ENCODE results near the gene PRKCE.

Gene PRKCE

DNA sequence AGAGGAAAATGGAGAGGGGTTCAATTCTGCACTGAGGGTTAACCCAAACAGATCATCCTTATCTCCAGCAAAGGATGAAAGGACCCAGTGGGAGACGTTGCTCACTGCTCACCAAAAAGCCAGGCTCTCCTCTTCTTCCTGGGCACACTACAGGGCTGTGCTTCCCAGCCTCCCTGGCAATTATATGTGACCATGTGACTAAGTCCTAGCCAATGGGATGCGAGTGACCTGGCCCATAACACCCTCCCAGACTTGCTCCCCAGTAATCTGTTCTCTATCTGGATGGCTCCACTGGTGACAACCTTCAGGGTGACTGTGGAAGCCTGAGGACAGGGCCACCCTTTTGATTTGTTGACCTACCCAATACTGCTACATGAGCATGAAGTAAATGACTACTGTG lies 10.9 kb upstream of the PRKCE start:
- Histone ChIP-seq H3K4ac (ENCODE audit: low read depth in 1 of 2, low read length in 2 of 2) (no peak overlapping the region), H3K27me3 (ENCODE audit: control insufficient read depth in 1 of 2, insufficient read depth in 1 of 2, low read length in 2 of 2) (peaks cover 23 to 34% of the 10 kb centered on the region in 2 experiments), H3K4me3 (ENCODE audit: insufficient read depth in 1 of 2, low read depth in 1 of 2, low read length in 2 of 2) (no peak overlapping the region), H2AFZ (ENCODE audit: low read depth, low read length) (no peak overlapping the region), H2BK5ac (ENCODE audit: low read depth, low read length, poor library complexity, severe bottlenecking) (no peak overlapping the region), H3K18ac (ENCODE audit: low read depth in 1 of 2, low read length in 2 of 2) (no peak overlapping the region), H2BK120ac (ENCODE audit: low read depth, low read length) (no peak overlapping the region), H3K14ac (ENCODE audit: low read length in 2 of 2) (no peak overlapping the region), H4K8ac (ENCODE audit: low read length) (no peak overlapping the region), H3K9me3 (ENCODE audit: control insufficient read depth, low read length) (no peaks in the 10 kb centered on the region), H3K36me3 (ENCODE audit: control insufficient read depth in 1 of 2, insufficient read depth in 2 of 2, low read depth in 1 of 2, low read length in 2 of 2) (no peaks in the 10 kb centered on the region), H2AK5ac (ENCODE audit: low read length, severe bottlenecking) (no peak overlapping the region), H2BK15ac (ENCODE audit: low read depth, poor library complexity, severe bottlenecking) (no peak overlapping the region), H3K4me1 (ENCODE audit: control insufficient read depth, insufficient read depth, low read depth, low read length) (peaks cover 9% of the 10 kb centered on the region), H3K79me1 (replicated peaks; ENCODE audit: low read length, poor library complexity, severe bottlenecking) (no peaks in the 10 kb centered on the region), H3K4me2 (ENCODE audit: low read length, poor library complexity, severe bottlenecking) (no peak overlapping the region), H2BK12ac (ENCODE audit: low read length in 2 of 2) (no peak overlapping the region), H3K23ac (ENCODE audit: low read length in 2 of 2) (no peak overlapping the region), H4K91ac (ENCODE audit: low read length) (no peak overlapping the region), H3K9ac (ENCODE audit: low read length) (no peak overlapping the region), H3K27ac (ENCODE audit: low read length, poor library complexity, severe bottlenecking) (no peak overlapping the region)
- WGBS = 88% methylated on average over 2 of the region's 2 CpGs
- no peak for DNase-seq

DNA sequence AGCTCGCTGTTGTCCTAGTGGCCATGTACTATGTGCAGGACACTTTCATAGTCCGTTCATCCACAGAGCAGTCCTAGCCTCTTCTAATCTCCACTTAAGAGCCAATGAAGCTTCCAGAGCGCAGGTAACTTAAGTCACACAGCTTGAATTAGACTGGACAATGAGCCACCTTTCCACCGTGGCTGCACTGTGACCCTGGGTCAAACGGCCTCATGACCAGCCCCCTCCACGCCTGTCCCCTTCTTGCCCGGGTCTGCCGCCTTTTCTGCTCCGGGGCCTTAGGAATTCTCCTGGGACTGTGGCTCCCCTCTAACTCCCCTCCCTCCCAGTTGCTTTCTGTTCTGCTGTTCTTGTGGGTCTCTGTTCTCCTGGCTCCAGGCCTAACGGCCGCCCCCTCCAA lies 8.4 kb upstream of the PRKCE start:
- no peak overlapping the region for H4K8ac ChIP-seq (ENCODE audit: low read length)
- H3K79me1 ChIP-seq (replicated peaks; ENCODE audit: low read length, poor library complexity, severe bottlenecking) = no peaks in the 10 kb centered on the region
- no peak overlapping the region for H3K23ac ChIP-seq (ENCODE audit: low read length in 2 of 2)
- H3K4me3 ChIP-seq (ENCODE audit: insufficient read depth in 1 of 2, low read depth in 1 of 2, low read length in 2 of 2) = peak overlapping the region; percentile 57 to 84
- peaks cover 23 to 34% of the 10 kb centered on the region in 2 experiments for H3K27me3 ChIP-seq (ENCODE audit: control insufficient read depth in 1 of 2, insufficient read depth in 1 of 2, low read length in 2 of 2)
- H3K9ac ChIP-seq (ENCODE audit: low read length) = peak overlapping the region; percentile 91
- H3K4me1 ChIP-seq (ENCODE audit: control insufficient read depth, insufficient read depth, low read depth, low read length) = peaks cover 7% of the 10 kb centered on the region
- H3K4ac ChIP-seq (ENCODE audit: low read depth in 1 of 2, low read length in 2 of 2) = no peak overlapping the region
- no peak overlapping the region for H2BK5ac ChIP-seq (ENCODE audit: low read depth, low read length, poor library complexity, severe bottlenecking)
- H3K9me3 ChIP-seq (ENCODE audit: control insufficient read depth, low read length) = no peaks in the 10 kb centered on the region
- peak overlapping the region in 1 of 2 experiments; percentile 50 for H3K14ac ChIP-seq (ENCODE audit: low read length in 2 of 2)
- no peak overlapping the region for H2AK5ac ChIP-seq (ENCODE audit: low read length, severe bottlenecking)
- H3K36me3 ChIP-seq (ENCODE audit: control insufficient read depth in 1 of 2, insufficient read depth in 2 of 2, low read depth in 1 of 2, low read length in 2 of 2) = no peaks in the 10 kb centered on the region
- peak overlapping the region; percentile 98 for H3K4me2 ChIP-seq (ENCODE audit: low read length, poor library complexity, severe bottlenecking)
- H2AFZ ChIP-seq (ENCODE audit: low read depth, low read length) = peak overlapping the region; percentile 67
- peak overlapping the region; percentile 55 for H2BK120ac ChIP-seq (ENCODE audit: low read depth, low read length)
- H3K27ac ChIP-seq (ENCODE audit: low read length, poor library complexity, severe bottlenecking) = no peak overlapping the region
- no peak overlapping the region for H4K91ac ChIP-seq (ENCODE audit: low read length)
- peak; percentile 25 for DNase-seq
- 48% methylated on average over 11 of the region's 11 CpGs for WGBS
- peak overlapping the region; percentile 99 for H2BK15ac ChIP-seq (ENCODE audit: low read depth, poor library complexity, severe bottlenecking)
- H3K18ac ChIP-seq (ENCODE audit: low read depth in 1 of 2, low read length in 2 of 2) = peak overlapping the region in 1 of 2 experiments; percentile 41
- H2BK12ac ChIP-seq (ENCODE audit: low read length in 2 of 2) = peak overlapping the region in 1 of 2 experiments; percentile 57

DNA sequence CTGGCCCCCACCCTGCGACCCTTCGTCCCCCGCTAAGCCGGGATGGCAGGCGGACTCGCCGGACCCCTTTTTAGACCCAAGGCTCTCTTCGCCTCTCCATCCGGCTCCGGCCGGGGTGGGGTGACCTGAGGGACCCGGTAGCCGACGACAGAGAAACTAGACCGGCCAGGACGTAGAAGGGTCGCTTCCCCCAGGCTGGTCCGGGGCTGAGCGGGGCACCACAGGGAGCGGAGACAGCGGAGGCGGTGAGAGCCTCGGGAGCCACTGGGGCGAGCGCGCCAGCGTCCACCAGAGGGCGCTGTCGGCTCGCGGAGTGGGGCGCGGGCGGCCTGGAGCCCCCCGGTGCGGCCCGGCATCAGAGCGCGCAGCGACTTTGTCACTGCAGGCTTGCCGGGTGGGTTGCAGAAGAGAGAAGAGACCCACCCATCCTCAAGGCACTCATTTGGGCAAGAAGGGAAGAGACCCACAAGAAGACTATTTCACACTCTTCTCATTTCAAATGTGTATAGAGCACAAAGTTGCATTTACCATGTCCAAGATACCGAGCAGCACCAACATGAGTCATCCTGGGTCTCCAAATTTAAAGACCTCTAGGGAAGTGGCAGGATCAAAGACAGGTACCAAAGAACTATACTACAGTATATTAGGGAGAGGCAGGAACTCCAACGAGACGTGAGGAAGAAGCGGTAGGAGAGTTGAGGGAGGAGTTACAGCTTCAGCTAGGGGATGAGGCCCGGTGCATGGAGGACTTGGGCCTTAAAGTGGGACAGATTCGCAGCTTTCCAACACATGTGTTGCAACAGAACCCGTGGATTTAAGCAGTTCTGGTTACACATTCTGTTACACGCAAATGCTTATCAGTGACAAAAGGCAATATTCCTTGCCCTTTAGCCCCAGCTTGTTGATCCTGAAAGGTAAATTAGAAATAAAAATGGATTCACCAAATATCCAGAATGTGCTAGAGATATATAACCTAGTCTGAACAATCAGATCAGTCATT lies 7.6 kb upstream of the PRKCE start:
- Histone ChIP-seq H4K8ac (ENCODE audit: low read length) (peak overlapping the region; percentile 69), H3K4me2 (ENCODE audit: low read length, poor library complexity, severe bottlenecking) (peak overlapping the region; percentile 98), H2BK12ac (ENCODE audit: low read length in 2 of 2) (peak overlapping the region in 1 of 2 experiments; percentile 57), H3K36me3 (ENCODE audit: control insufficient read depth in 1 of 2, insufficient read depth in 2 of 2, low read depth in 1 of 2, low read length in 2 of 2) (no peaks in the 10 kb centered on the region), H3K4ac (ENCODE audit: low read depth in 1 of 2, low read length in 2 of 2) (no peak overlapping the region), H3K23ac (ENCODE audit: low read length in 2 of 2) (no peak overlapping the region), H3K9me3 (ENCODE audit: control insufficient read depth, low read length) (no peaks in the 10 kb centered on the region), H3K27me3 (ENCODE audit: control insufficient read depth in 1 of 2, insufficient read depth in 1 of 2, low read length in 2 of 2) (peaks cover 23 to 28% of the 10 kb centered on the region in 2 experiments), H3K9ac (ENCODE audit: low read length) (peak overlapping the region; percentile 91), H3K4me1 (ENCODE audit: control insufficient read depth, insufficient read depth, low read depth, low read length) (peaks cover 7% of the 10 kb centered on the region), H3K4me3 (ENCODE audit: insufficient read depth in 1 of 2, low read depth in 1 of 2, low read length in 2 of 2) (peak overlapping the region; percentile 57 to 84), H3K27ac (ENCODE audit: low read length, poor library complexity, severe bottlenecking) (no peak overlapping the region), H2AFZ (ENCODE audit: low read depth, low read length) (peak overlapping the region; percentile 67), H2BK15ac (ENCODE audit: low read depth, poor library complexity, severe bottlenecking) (peak overlapping the region; percentile 99), H2BK120ac (ENCODE audit: low read depth, low read length) (peak overlapping the region; percentile 55), H3K79me1 (replicated peaks; ENCODE audit: low read length, poor library complexity, severe bottlenecking) (no peaks in the 10 kb centered on the region), H3K14ac (ENCODE audit: low read length in 2 of 2) (peak overlapping the region in 1 of 2 experiments; percentile 50), H3K18ac (ENCODE audit: low read depth in 1 of 2, low read length in 2 of 2) (peak overlapping the region in 1 of 2 experiments; percentile 41), H4K91ac (ENCODE audit: low read length) (no peak overlapping the region), H2AK5ac (ENCODE audit: low read length, severe bottlenecking) (no peak overlapping the region), H2BK5ac (ENCODE audit: low read depth, low read length, poor library complexity, severe bottlenecking) (no peak overlapping the region)
- WGBS = 18% methylated on average over 48 of the region's 49 CpGs
- DNase-seq = peak; percentile 59

DNA sequence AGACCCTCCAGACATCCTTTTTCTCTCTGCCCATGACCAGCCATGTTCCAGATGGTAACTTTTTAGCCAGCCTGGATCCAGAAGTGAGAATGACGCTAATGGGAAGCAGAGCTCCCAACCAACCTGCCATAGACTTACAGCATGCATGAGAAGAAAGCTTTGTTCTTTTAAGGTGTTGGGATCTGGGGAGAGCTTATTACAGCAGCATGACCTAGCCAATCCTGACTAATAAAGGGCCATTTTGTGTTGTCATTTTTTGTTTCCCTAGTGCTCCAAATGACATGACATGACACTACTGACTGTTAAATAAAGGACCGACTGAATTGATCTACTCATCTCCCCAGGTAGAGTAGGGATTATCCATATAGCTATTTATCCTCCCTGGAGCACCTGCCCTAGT lies 5.2 kb upstream of the PRKCE start:
- H2AFZ ChIP-seq (ENCODE audit: low read depth, low read length) = no peak overlapping the region
- H4K8ac ChIP-seq (ENCODE audit: low read length) = no peak overlapping the region
- H3K14ac ChIP-seq (ENCODE audit: low read length in 2 of 2) = no peak overlapping the region
- H3K4me2 ChIP-seq (ENCODE audit: low read length, poor library complexity, severe bottlenecking) = no peak overlapping the region
- H3K4me1 ChIP-seq (ENCODE audit: control insufficient read depth, insufficient read depth, low read depth, low read length) = peaks cover 7% of the 10 kb centered on the region
- no peak overlapping the region for H3K18ac ChIP-seq (ENCODE audit: low read depth in 1 of 2, low read length in 2 of 2)
- no peak overlapping the region for H3K27ac ChIP-seq (ENCODE audit: low read length, poor library complexity, severe bottlenecking)
- no peaks in the 10 kb centered on the region for H3K79me1 ChIP-seq (replicated peaks; ENCODE audit: low read length, poor library complexity, severe bottlenecking)
- no peak overlapping the region for H3K9ac ChIP-seq (ENCODE audit: low read length)
- no peaks in the 10 kb centered on the region for H3K36me3 ChIP-seq (ENCODE audit: control insufficient read depth in 1 of 2, insufficient read depth in 2 of 2, low read depth in 1 of 2, low read length in 2 of 2)
- H3K9me3 ChIP-seq (ENCODE audit: control insufficient read depth, low read length) = no peaks in the 10 kb centered on the region
- H3K27me3 ChIP-seq (ENCODE audit: control insufficient read depth in 1 of 2, insufficient read depth in 1 of 2, low read length in 2 of 2) = peaks cover 12 to 14% of the 10 kb centered on the region in 2 experiments
- H2BK12ac ChIP-seq (ENCODE audit: low read length in 2 of 2) = no peak overlapping the region
- no peak overlapping the region for H2AK5ac ChIP-seq (ENCODE audit: low read length, severe bottlenecking)
- H3K4me3 ChIP-seq (ENCODE audit: insufficient read depth in 1 of 2, low read depth in 1 of 2, low read length in 2 of 2) = no peak overlapping the region
- no peak overlapping the region for H3K23ac ChIP-seq (ENCODE audit: low read length in 2 of 2)
- H3K4ac ChIP-seq (ENCODE audit: low read depth in 1 of 2, low read length in 2 of 2) = no peak overlapping the region
- no peak overlapping the region for H2BK5ac ChIP-seq (ENCODE audit: low read depth, low read length, poor library complexity, severe bottlenecking)
- WGBS = 100% methylated on average over 1 of the region's 2 CpGs
- H2BK120ac ChIP-seq (ENCODE audit: low read depth, low read length) = no peak overlapping the region
- DNase-seq = no peak
- H4K91ac ChIP-seq (ENCODE audit: low read length) = no peak overlapping the region
- H2BK15ac ChIP-seq (ENCODE audit: low read depth, poor library complexity, severe bottlenecking) = no peak overlapping the region

Data from mesenchymal stem cell (in vitro differentiated cells and primary cell).